ENCODE results near the gene MADCAM1. TPM values are rescaled to one million over a fixed set of nuclear protein-coding genes. Genes with fewer than 3 reads are reported as not detected.

Gene MADCAM1
- total and polyA plus RNA-seq, 10 of the 15 experiments (the other 5 are each of a cell fraction or from before 2014, with no cell fraction given): 0.06 to 0.32 (median 0.31) TPM; not detected in 5

GRCh38 chr19:511101-511851 is 15.0 kb downstream of the MADCAM1 start (continued):
- TF ChIP-seq GABPA (IDR thresholded peaks at IDR 0.05; ENCODE audit: low read depth) (no peak), BMI1 (IDR thresholded peaks at IDR 0.05; ENCODE audit: borderline replicate concordance) (no peak), NFIC (IDR thresholded peaks at IDR 0.05; ENCODE audit: low read depth, low read length) (no peak), HCFC1 (IDR thresholded peaks at IDR 0.05; ENCODE audit: low read length) (no peak), TCF3 (IDR thresholded peaks at IDR 0.05; ENCODE audit: borderline replicate concordance, insufficient read depth, low read depth, low read length) (no peak), ETV6 (conservative IDR thresholded peaks at IDR 0.05 in 1 of 2, IDR thresholded peaks at IDR 0.05 in 1 of 2; ENCODE audit: borderline replicate concordance in 1 of 2, low read depth in 1 of 2) (no peak), ZNF687 (IDR thresholded peaks at IDR 0.05) (no peak), CTCF (IDR thresholded peaks at IDR 0.05 in 2 of 3, conservative IDR thresholded peaks at IDR 0.05 in 1 of 3; ENCODE audit: control insufficient read depth in 2 of 3, extremely low read depth in 1 of 3, insufficient read depth in 1 of 3, low read depth in 3 of 3, low read length in 3 of 3) (no peak), PKNOX1 (IDR thresholded peaks at IDR 0.05) (peak; percentile 90), ZBTB33 (IDR thresholded peaks at IDR 0.05) (no peak), BACH1 (IDR thresholded peaks at IDR 0.05; ENCODE audit: borderline replicate concordance) (no peak), RAD51 (IDR thresholded peaks at IDR 0.05) (no peak), ZNF274 (IDR thresholded peaks at IDR 0.05; ENCODE audit: insufficient read depth, insufficient read length) (no peak), NFYA (IDR thresholded peaks at IDR 0.05; ENCODE audit: borderline replicate concordance, low read depth, low read length) (no peak), NRF1 (conservative IDR thresholded peaks at IDR 0.05; ENCODE audit: low read depth, low read length) (no peak), EED (IDR thresholded peaks at IDR 0.05; ENCODE audit: low read depth) (0 out of 2 replicates have a peak, but pooled peaks have one; percentile 18), SUZ12 (IDR thresholded peaks at IDR 0.05; ENCODE audit: unreplicated experiment) (no peak), NR2C2 (IDR thresholded peaks at IDR 0.05; ENCODE audit: borderline replicate concordance, control insufficient read depth, insufficient read length, low read depth) (no peak), IRF5 (IDR thresholded peaks at IDR 0.05; ENCODE audit: borderline replicate concordance) (no peak)
